ENCODE results near the gene CCDC194.

The CCDC194 gene

GRCh38 chr19:17405250-17406045 lies 11.5 kb upstream of the CCDC194 start, which contains the start of gene BST2:
Gene BST2 (minus strand): TSS chr19:17405630. CDS start chr19:17405575, 55 bp downstream.
- peak; percentile 38 for DNase-seq

GRCh38 chr19:17404621-17405249 lies 10.7 kb upstream of the CCDC194 start:
- no peak for DNase-seq

DNA sequence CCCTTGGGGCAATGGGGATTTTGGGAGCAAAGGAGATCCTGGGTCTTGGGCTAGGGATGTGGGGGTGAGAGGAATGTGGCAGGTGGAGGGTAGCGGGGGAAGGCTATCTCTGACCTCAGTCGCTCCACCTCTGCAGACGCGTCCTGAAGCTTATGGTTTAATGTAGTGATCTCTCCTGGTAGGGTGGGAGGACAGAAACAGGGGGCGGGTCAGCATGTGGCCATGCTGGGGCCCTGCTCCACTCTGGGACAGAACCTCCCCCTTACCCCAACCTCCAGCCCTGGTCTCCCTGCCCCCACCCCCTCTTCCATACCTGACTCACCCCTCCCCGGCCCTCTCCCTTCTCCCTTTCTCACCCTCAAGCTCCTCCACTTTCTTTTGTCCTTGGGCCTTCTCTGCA lies 10.0 kb upstream of the CCDC194 start:
- DNase-seq: no peak

GRCh38 chr19:17402982-17403855 lies 9.2 kb upstream of the CCDC194 start:
- DNase-seq: no peak

DNA sequence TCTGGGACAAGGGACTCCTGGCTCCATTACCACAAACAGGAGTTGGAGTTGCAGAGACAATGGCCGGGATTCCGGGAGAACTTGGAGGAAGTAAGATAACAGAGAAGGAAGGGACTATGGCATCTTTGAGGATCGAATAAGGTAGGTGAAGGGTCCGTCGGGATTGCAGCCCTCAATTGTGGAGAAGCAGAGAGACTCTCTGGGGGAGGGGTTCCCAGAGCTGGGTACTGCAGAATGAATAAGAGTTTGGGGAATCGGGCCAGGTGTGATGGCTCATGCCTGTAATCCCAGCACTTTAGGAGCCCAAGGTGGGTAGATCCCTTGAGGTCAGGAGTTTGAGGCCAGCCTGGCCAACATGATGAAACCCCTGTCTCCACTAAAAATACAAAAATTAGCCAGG lies 7.6 kb upstream of the CCDC194 start:
- DNase-seq: no peak

GRCh38 chr19:17398902-17399527 lies 5.0 kb upstream of the CCDC194 start:
- DNase-seq: no peak

GRCh38 chr19:17394891-17395415 lies 957 bp upstream of the CCDC194 start:
- DNase-seq: no peak

DNA sequence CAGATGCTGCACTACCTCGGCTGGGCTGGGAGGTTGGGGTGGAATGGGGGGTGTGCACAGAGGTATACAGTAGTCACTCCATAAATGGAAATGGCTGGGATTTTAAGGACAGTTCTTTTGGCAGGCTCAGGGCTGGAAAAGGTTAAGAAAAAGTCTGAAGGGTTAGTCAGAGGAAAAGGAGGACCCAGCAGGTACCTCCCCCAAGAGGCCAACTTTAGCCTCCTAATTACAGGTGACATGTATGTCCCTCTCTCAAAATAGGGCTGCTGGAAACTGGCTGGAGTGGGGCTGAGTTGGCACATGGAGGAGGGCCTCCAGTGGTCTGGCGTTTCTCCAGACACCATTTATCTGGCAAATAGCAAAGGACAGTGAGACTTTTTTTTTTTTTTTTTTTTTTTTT lies 994 bp downstream of the CCDC194 start:
- no peak for DNase-seq

- no peak for DNase-seq
Observed at GRCh38 chr19:17391371-17392151, 2.4 kb downstream of the CCDC194 start.

DNA sequence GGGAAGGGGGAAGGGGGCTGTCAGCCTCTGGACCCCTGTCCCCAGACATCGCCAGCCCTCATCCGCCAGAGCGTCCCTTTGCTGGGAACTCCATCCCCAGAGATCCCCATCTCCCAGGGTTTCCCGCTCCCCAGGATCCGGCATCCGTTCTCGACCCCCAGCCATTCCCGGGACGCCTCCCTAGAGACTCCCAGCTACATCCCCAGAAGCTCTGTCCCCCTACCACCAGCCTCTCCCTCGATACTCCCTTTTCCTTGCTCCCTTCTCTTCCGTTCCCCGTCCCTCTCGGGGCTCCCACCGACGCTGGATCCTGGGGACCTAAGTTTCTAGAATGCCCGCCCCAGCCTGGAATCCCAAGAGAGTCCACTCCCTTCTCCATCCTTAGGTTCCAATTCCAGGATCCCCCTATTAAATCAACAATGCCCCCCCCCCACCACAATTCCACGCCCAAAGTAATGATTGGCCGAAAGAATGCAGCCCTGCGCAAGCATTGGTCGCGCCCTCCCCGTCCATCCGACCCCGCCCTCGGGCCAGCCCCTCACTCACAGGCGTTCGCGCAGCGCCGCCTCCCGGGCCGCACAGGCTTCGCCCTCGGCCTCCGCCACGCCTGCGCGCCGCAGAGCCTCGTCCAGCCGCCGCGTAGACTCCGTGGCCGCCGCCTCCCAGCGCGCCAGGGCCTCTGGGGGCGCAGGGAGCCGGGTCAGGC lies 3.2 kb downstream of the CCDC194 start:
- peak; percentile 90 for DNase-seq

DNA sequence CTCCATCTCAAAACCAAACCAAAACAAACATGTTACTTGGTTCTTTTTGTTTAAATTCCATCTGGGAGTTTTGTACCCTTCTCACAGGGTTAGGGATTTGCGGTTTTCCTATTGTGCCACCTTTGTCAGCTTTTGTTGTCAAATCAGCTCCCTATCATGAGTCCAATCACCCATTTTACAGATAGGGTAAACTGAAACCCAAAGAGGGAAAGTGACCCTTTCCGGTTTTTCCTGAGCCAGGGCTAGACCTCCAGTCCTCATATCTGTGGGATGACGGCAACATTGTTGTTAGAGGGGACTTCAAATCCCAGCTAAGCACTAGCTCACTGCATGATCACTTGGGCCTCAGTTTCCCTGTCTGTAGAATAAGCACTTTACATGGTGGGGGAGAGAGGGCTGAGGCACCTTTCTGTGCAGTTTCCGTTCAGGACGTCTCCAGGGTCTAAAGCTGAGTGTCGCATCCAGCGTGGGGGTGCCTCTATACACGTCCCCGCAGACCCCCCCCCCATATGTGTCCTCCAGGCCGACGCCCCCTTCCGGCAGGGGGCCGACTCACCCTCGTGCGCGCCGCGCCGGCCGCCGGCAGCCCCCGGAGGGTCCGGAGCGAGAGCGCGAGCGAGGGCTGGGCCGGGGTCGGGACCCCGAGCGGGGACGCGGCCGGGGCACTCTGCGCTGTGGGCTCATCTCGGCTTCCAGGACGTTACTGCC lies 3.9 kb downstream of the CCDC194 start:
- DNase-seq: no peak

- no peak for DNase-seq
Observed at GRCh38 chr19:17389288-17389687, 4.7 kb downstream of the CCDC194 start.

- DNase-seq: peak; percentile 2
Observed at GRCh38 chr19:17385878-17386611, 8.0 kb downstream of the CCDC194 start.

DNA sequence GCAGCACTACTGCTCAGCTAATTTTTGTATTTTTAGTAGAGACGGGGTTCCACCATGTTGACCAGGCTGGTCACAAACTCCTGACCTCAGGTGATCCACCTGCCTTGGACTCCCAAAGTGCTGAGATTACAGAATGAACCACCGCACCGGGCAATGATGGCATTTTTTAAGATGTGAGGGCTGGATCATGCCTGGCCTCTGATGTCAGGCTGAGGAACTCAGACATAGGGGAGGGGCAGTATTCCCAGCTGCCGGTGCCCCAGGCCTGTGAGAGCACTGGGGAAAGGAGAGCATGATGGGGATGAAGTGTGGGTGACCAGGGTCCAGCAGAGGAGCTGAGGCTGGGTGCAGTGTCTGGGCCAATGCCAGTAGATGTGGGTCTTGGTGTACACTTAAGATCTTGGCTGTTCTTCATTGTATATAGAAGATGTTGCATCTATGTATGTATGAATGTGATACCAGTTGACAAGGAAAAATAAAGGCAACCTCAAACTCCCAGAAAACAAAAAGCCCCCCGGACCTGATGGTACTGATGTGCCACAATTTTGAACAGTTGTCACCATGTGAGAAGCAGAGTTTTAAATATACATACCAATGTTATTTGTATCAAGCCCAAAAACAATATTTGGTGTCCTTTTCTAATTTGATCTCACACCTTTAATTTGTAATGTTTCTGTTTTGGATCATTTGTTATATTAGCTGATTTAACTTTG lies 13.4 kb downstream of the CCDC194 start:
- no peak for DNase-seq

DNA sequence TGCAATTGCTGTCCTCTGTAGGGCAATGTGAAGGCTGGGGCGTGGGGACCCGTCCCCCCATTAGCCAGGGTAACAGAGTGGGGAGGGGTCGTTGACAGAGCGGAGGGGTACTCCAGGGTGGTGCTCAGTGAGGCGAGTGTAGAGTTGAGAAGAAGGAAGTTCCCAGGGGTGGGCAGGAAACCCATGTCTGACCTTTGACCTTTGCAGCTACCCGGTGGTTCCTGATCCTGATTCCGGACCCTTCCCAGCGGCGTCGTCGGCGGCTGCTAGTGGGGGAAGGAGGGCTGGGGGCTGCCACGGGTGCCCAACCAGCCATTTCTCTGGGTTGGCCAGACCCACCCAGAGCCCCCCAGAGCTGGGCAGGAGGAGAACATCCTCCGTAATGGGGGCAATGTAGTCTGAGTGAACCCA lies 14.8 kb downstream of the CCDC194 start:
- DNase-seq: no peak

DNA sequence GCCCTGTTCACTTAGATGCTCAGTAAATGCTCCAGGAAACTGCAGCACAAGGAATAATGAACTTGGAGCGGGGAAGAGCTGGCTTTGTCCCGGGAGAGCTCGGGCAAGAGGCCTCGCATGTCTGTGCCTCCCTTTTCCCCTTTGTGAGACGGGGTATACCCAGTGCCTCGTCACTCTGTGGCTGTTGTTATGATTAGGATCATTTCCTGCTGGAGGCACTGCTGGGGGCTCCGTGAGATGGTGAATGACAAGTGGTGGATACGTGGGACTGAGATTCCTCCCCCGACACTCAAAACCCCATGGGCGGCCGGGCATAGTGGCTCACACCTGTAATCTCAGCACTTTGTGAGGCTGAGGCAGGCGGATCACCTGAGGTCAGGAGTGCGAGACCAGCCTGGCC lies 15.7 kb downstream of the CCDC194 start:
- DNase-seq: no peak

- DNase-seq: no peak
Observed at GRCh38 chr19:17376935-17377600, 16.9 kb downstream of the CCDC194 start, which contains the start of gene PLVAP. Gene PLVAP (minus strand): TSS chr19:17377342. CDS start chr19:17377288, 54 bp downstream.

GRCh38 chr19:17370026-17370587 lies 23.9 kb downstream of the CCDC194 start:
- peak; percentile 22 for DNase-seq
